K562 (cell line): ENCODE results near the gene TP73. TPM values are rescaled to one million over a fixed set of nuclear protein-coding genes. Genes with fewer than 3 reads are reported as not detected.

ENCODE experiments used
- C11orf30 ChIP-seq: fragments of 450-650 bp; IDR thresholded peaks from 2 replicates; pipeline ENCODE4 v1.6.1; 2016; ENCODE audit warnings: low read depth, mild to moderate bottlenecking
- GTF2F1 ChIP-seq: IDR thresholded peaks from 2 replicates; pipeline ENCODE4 v1.6.1; 2011; ENCODE audit warnings: low read depth, low read length, improper control_type of control experiment
- MIER1 ChIP-seq: fragments of 450-650 bp; IDR thresholded peaks from 2 replicates; pipeline ENCODE4 v1.6.1; 2016; ENCODE audit warnings: antibody characterized with exemption, mild to moderate bottlenecking, low read depth
- NONO ChIP-seq, 2 experiments: fragments of 200-400 bp in 1 of 2; fragments of 450-650 bp in 1 of 2; formaldehyde crosslinking in 1 of 2; IDR thresholded peaks; 2 replicates each; pipeline ENCODE4 v1.6.1; 2017; ENCODE audit warnings: low read depth in 2 of 2, mild to moderate bottlenecking in 2 of 2, moderate library complexity in 2 of 2, low read length in 1 of 2
- OTX1 ChIP-seq: fragments of 450-650 bp; formaldehyde crosslinking; IDR thresholded peaks from 2 replicates; pipeline ENCODE4 v1.4.0; 2022; ENCODE audit warnings: mild to moderate bottlenecking
- PCBP1 ChIP-seq: fragments of 200-400 bp; formaldehyde crosslinking; IDR thresholded peaks from 2 replicates; pipeline ENCODE4 v1.6.1; 2018; ENCODE audit warnings: mild to moderate bottlenecking, low read depth, low read length; ENCODE audit not compliant: poor library complexity, severe bottlenecking
- PML ChIP-seq: IDR thresholded peaks from 2 replicates; pipeline ENCODE4 v1.6.1; 2012; ENCODE audit warnings: low read length, inconsistent platforms
- POLR2H ChIP-seq: IDR thresholded peaks from 2 replicates; pipeline ENCODE4 v1.6.1; 2016; ENCODE audit warnings: missing genetic modification characterization, low read depth, mild to moderate bottlenecking, control low read depth, missing compliant biosample characterization, moderate library complexity
- SMARCA5 ChIP-seq: fragments of 450-650 bp; IDR thresholded peaks from 2 replicates; pipeline ENCODE4 v1.6.1; 2016
- TAF7 ChIP-seq: fragments of 450-650 bp; IDR thresholded peaks from 2 replicates; pipeline ENCODE4 v1.6.1; 2016; ENCODE audit warnings: missing genetic modification characterization, missing compliant biosample characterization
- XRCC3 ChIP-seq: fragments of 450-650 bp; IDR thresholded peaks from 2 replicates; pipeline ENCODE4 v1.6.1; 2017; ENCODE audit warnings: mild to moderate bottlenecking, moderate library complexity
- ZC3H4 ChIP-seq: sonication (generic); formaldehyde crosslinking; IDR thresholded peaks from 2 replicates; pipeline ENCODE4 v1.9.0; 2021; ENCODE audit warnings: missing genetic modification reagents, borderline replicate concordance
- polyA plus RNA-seq, 8 experiments: library from polyadenylated mRNA; depleted of rRNA in 4 of 8; stranded (reverse) in 5 of 8; unstranded in 3 of 8; fragments of >200 nt; fragmentation: Nextera tagmentation in 2 of 8; fragmentation: Illumina TruSeq in 1 of 8; extraction: Ambion mirVana in 2 of 8; extraction: Trizol in 1 of 8; gene quantifications; 2 replicates each; pipeline versions ENCODE4 v1.2.1 to v1.2.3, GENCODE V29; 2011 to 2014; ENCODE audit warnings: inconsistent platforms in 1 of 8, missing spikeins in 1 of 8
- total RNA-seq, 7 experiments: library from RNA; depleted of rRNA in 6 of 7; stranded (reverse); fragments of >200 nt in 6 of 7; fragmentation: Illumina TruSeq in 2 of 7; extraction: Trizol in 2 of 7; gene quantifications; 2 replicates each; pipeline versions ENCODE4 v1.2.1 to v1.2.3, GENCODE V29; 2011 to 2021; ENCODE audit warnings: low replicate concordance in 1 of 7
- TF ChIP-seq, protein P1 (sequence below): fragments of 450-650 bp; IDR thresholded peaks from 2 replicates; pipeline ENCODE4 v1.6.1; 2016; ENCODE audit warnings: mild to moderate bottlenecking
- TF ChIP-seq, protein P2 (sequence below): fragments of 450-650 bp; IDR thresholded peaks from one replicate; pipeline ENCODE4 v1.6.1; 2018; ENCODE audit warnings: mild to moderate bottlenecking, moderate library complexity; ENCODE audit not compliant: partially characterized antibody
- TF ChIP-seq, protein P3 (sequence below): IDR thresholded peaks from 2 replicates; pipeline ENCODE4 v1.6.1; 2011; ENCODE audit warnings: borderline replicate concordance, low read depth, mild to moderate bottlenecking, moderate library complexity, low read length; ENCODE audit not compliant: insufficient read depth, poor library complexity, severe bottlenecking
- TF ChIP-seq, protein P4 (sequence below), 2 experiments: fragments of 450-650 bp; conservative IDR thresholded peaks; 2 replicates each; pipeline ENCODE4 v1.6.1; 2017; ENCODE audit warnings: mild to moderate bottlenecking in 2 of 2, moderate library complexity in 2 of 2
- TF ChIP-seq, protein P5 (sequence below): fragments of 250-450 bp; sonication (Bioruptor Pico); IDR thresholded peaks from 2 replicates; pipeline ENCODE4 v1.5.1; 2021; ENCODE audit warnings: mild to moderate bottlenecking

Gene TP73
- total and polyA plus RNA-seq, 9 of the 15 experiments (the other 6 are each of a cell fraction or from before 2014, with no cell fraction given), result 0.07 to 1.6 (median 0.40) TPM; not detected in 2

DNA sequence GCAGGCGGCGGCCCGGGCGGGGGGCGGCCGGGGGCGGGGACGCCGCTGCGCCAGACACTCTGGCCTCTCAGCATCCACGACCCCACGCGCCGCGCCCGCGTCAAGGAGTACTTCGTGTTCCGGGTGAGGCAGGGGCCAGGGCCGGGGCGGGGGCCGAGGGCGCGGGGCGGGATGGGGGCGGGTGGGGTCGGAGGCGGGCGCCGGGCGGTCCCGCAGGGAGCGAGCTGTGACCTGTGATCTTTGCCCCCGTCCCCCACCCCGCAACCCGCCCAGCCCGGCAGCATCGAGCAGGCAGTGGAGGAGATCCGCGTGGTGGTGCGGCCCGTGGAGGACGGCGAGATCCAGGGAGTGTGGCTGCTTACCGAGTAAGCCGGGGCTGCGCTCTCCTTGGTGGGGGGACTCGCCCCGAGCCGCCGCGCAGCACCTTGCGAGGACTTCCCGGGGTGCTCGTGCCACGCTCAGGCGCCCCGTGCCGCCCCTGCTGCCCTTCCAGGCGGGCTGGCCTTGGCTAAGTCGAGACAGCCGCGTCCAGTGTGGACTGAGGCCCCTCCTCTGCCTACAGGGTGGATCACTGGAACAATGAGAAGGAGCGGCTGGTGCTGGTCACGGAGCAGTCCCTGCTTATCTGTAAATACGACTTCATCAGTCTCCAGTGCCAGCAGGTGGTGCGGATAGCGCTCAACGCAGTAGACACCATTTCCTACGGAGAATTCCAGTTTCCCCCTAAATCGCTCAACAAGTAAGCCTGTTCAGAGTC lies 27.0 kb upstream of the TP73 start (continued):
- TF ChIP-seq, protein P1, sequence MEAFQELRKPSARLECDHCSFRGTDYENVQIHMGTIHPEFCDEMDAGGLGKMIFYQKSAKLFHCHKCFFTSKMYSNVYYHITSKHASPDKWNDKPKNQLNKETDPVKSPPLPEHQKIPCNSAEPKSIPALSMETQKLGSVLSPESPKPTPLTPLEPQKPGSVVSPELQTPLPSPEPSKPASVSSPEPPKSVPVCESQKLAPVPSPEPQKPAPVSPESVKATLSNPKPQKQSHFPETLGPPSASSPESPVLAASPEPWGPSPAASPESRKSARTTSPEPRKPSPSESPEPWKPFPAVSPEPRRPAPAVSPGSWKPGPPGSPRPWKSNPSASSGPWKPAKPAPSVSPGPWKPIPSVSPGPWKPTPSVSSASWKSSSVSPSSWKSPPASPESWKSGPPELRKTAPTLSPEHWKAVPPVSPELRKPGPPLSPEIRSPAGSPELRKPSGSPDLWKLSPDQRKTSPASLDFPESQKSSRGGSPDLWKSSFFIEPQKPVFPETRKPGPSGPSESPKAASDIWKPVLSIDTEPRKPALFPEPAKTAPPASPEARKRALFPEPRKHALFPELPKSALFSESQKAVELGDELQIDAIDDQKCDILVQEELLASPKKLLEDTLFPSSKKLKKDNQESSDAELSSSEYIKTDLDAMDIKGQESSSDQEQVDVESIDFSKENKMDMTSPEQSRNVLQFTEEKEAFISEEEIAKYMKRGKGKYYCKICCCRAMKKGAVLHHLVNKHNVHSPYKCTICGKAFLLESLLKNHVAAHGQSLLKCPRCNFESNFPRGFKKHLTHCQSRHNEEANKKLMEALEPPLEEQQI, result no peak
- TF ChIP-seq TAF7, result no peak
- no peak for TF ChIP-seq SMARCA5
- TF ChIP-seq, protein P2, sequence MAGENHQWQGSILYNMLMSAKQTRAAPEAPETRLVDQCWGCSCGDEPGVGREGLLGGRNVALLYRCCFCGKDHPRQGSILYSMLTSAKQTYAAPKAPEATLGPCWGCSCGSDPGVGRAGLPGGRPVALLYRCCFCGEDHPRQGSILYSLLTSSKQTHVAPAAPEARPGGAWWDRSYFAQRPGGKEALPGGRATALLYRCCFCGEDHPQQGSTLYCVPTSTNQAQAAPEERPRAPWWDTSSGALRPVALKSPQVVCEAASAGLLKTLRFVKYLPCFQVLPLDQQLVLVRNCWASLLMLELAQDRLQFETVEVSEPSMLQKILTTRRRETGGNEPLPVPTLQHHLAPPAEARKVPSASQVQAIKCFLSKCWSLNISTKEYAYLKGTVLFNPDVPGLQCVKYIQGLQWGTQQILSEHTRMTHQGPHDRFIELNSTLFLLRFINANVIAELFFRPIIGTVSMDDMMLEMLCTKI, result no peak
- no peak for TF ChIP-seq NONO (IDR thresholded peaks at IDR 0.05; ENCODE audit: low read depth in 2 of 2, low read length in 1 of 2)
- TF ChIP-seq, protein P3, sequence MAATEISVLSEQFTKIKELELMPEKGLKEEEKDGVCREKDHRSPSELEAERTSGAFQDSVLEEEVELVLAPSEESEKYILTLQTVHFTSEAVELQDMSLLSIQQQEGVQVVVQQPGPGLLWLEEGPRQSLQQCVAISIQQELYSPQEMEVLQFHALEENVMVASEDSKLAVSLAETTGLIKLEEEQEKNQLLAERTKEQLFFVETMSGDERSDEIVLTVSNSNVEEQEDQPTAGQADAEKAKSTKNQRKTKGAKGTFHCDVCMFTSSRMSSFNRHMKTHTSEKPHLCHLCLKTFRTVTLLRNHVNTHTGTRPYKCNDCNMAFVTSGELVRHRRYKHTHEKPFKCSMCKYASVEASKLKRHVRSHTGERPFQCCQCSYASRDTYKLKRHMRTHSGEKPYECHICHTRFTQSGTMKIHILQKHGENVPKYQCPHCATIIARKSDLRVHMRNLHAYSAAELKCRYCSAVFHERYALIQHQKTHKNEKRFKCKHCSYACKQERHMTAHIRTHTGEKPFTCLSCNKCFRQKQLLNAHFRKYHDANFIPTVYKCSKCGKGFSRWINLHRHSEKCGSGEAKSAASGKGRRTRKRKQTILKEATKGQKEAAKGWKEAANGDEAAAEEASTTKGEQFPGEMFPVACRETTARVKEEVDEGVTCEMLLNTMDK, result no peak
- no peak for TF ChIP-seq MIER1
- TF ChIP-seq ZC3H4 (CRISPR knock-in tag), result no peak
- no peak for TF ChIP-seq XRCC3
- no peak for TF ChIP-seq POLR2H (tag)
- TF ChIP-seq, protein P4, sequence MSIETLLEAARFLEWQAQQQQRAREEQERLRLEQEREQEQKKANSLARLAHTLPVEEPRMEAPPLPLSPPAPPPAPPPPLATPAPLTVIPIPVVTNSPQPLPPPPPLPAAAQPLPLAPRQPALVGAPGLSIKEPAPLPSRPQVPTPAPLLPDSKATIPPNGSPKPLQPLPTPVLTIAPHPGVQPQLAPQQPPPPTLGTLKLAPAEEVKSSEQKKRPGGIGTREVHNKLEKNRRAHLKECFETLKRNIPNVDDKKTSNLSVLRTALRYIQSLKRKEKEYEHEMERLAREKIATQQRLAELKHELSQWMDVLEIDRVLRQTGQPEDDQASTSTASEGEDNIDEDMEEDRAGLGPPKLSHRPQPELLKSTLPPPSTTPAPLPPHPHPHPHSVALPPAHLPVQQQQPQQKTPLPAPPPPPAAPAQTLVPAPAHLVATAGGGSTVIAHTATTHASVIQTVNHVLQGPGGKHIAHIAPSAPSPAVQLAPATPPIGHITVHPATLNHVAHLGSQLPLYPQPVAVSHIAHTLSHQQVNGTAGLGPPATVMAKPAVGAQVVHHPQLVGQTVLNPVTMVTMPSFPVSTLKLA (conservative IDR thresholded peaks at IDR 0.05), result peak; percentile 33 to 63; a peak in 3 of 4 replicates
- TF ChIP-seq, protein P5, sequence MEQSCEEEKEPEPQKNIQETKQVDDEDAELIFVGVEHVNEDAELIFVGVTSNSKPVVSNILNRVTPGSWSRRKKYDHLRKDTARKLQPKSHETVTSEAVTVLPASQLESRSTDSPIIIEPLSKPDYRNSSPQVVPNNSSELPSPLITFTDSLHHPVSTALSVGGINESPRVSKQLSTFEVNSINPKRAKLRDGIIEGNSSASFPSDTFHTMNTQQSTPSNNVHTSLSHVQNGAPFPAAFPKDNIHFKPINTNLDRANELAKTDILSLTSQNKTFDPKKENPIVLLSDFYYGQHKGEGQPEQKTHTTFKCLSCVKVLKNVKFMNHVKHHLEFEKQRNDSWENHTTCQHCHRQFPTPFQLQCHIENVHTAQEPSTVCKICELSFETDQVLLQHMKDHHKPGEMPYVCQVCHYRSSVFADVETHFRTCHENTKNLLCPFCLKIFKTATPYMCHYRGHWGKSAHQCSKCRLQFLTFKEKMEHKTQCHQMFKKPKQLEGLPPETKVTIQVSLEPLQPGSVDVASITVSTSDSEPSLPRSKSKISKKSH, result no peak
- peak; percentile 8 for TF ChIP-seq PCBP1
- TF ChIP-seq PML, result no peak
- TF ChIP-seq OTX1 (CRISPR knock-in tag), result no peak
- no peak for TF ChIP-seq C11orf30
- no peak for TF ChIP-seq GTF2F1
